HG03457 (cell line): ENCODE data around the gene CNBD2.
"Not testable (repeated sequence)": the region's sequence is repeated elsewhere in the genome, so short reads cannot be mapped to it uniquely, and the experiment has no call there.

Source experiments
- ATAC-seq: cut with Tn5 transposase; IDR thresholded peaks from one replicate; pipeline ENCODE4 v1.9.1; 2021; ENCODE audit warnings: moderate number of reproducible peaks; ENCODE audit not compliant: unreplicated experiment

The CNBD2 gene

DNA sequence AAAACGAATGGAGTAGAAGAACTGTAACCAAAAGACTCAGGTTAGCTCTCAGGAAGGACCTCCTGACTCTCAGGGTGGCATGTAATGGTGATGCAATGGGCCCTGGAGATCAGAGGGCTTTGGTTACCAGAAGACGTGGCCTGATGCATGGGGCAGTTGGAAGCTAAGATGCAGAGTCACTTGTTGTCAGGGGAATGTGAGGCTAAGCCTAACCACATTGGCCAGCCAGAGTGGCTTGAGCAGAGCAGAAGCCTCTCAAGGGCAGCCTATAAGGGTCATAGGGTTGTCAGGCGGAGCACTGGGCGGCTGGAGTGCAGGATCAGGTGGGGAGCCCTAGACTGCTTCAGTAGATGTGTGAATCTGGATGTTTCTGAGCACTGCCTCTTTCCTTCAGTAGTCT is 5.9 kb downstream of the CNBD2 start:
- no peak for ATAC-seq

DNA sequence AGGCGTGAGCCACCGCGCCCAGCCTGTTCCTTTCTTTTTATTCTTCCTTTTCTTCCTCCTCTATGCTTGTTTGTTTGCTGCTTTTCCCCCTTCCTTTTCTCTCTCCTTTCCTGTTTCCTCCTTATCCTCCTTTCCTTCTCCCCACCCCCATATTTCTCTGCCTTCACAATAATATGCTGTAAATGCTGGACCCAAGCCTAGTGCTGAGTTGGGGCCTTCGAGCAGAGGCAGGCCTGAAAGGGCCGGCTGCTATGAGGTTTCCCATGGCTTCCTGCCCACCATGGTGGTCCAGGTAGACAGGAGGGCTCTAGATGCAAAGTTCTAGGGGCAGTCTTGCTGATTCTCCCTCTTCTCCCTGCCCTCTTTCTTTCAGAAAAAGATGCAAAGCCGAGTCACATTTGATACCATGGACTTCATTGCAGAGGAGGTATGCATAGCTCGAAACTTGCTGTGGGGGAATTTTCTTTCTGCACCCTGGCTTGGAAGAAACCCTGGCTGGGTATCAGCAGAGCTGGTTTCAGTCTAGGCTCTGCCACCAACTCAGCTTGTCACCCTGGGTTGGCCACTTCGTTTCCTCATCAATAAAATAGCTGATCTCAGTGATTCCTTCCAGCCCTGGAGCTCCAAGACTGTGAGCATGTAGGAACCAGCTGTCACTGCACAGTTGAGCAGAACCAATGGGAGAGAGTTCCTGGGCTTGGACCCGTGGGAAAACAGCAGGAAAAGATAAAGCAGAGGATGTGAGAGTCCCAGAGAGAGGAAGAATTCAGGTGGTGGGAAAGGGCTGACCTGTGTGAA is 7.4 kb downstream of the CNBD2 start:
- no peak for ATAC-seq

DNA sequence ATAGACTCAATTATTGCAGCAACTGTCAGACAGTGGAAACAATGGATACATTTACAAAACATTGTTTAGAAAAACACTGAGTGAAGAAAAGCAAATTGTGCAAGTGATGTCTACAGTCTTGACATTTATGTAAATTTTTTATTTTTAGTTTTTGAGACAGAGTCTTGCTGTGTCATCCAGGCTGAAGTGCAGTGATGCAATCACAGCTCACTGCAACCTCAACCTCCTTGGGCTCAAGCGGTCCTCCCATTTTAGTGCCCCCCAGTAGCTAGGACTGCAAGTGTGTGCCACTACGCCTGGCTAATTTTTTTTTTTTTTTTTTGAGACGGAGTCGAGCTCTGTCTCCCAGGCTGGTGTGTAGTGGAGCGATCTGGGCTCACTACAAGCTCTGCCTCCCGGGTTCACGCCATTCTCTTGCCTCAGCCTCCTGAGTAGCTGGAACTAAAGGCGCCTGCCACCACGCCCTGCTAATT is 9.7 kb downstream of the CNBD2 start:
- no peak for ATAC-seq

GRCh38 chr20:35979544-35979943 is 11.2 kb downstream of the CNBD2 start:
- ATAC-seq: no peak

DNA sequence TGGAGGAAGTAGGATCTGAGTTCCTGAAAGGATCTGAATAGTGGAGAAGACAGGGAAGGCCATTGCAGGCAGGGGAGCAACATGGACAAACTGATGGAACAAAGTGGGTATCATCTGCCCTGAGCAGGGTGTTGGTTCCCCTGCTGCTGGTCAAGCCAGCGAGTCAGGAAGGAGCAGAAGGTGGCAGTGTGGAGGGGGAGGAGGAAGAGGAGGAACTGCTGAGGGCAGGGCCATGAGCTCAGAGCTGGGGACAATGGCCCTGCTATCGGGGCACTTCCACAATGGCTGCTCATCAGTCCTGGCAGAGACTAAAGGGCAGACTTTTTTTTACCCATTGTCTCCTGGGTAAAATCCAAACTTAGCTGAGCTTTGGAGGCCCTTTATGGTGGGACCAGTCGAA is 13.6 kb downstream of the CNBD2 start:
- no peak for ATAC-seq

DNA sequence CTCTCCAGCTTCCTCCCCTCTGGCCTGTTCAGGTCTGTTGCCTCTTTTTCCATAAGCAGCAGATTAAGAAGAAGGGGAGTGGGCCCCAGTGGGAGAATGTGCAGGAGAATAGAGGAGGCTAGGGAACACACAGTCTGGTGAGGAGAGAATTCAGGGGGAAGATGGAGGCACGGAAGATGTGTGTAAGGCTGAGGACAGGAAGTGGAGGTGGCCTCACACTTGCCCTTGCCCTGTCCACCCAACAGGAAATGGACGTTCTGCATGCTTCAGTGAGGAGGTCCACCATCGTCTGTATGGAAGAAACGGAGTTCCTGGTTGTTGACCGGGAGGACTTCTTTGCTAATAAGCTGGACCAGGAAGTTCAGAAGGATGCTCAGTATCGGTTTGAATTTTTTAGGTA is 16.0 kb downstream of the CNBD2 start:
- no peak for ATAC-seq

- no peak for ATAC-seq
These were observed 17.4 kb downstream of the CNBD2 start for GRCh38 chr20:35985806-35986205.

DNA sequence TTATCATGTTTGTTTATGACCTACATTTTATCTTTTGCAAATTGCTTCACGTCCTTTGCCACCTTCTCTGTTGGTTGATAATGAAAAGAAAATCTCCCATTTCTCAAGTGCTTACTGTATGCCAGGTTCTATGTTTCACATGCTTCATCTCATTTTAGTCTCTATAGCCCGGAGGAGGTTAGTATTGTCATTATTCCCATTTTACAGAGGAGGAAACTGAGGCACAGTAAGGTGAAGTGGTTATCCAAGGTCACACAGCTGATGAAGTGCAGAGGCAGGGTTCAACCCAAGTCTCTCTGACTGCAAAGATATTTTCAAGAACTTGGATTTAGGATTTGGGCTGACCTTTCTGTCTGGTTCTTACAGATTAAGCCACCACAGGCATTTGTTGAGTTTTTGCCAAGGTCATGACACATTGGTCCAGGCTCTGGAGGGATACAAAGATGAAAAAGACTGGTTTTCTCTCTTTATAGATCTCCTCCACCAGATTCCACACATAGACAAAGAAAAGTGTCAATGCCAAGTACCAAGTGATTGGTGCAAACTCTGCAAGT is 20.6 kb downstream of the CNBD2 start:
- no peak for ATAC-seq

GRCh38 chr20:35991142-35991771 is 22.9 kb downstream of the CNBD2 start:
- no peak for ATAC-seq

DNA sequence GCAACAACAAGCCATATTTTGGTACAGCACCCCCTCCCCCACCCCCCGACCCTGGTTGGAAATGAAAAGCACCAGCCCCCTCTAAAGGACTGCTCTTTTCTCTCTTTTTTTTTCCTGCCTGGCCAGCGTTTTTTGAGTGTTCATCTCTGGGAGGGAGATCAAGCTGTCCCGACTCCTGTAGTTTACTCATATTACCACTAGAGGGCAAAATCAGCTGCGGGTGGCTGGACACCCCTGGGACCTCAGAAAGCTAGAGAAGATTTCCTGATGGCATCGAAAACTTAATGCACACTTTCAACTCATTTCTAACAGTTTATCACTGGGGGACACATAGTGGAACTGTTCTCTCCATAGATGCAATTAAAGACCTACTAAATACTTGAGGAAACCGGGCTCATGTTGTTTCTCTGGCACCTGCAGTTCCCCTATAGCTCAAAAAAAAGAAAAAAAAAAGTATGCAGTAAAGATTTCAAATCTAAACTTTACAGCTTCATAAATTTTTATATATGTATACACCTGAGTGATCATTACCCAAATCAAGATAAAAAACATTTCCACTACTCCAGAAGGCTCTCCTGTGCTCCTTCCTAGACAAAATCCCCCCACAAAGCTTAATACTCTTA is 24.4 kb downstream of the CNBD2 start:
- no peak for ATAC-seq

- no peak for ATAC-seq
These were observed 26.6 kb downstream of the CNBD2 start for GRCh38 chr20:35994994-35995453.

DNA sequence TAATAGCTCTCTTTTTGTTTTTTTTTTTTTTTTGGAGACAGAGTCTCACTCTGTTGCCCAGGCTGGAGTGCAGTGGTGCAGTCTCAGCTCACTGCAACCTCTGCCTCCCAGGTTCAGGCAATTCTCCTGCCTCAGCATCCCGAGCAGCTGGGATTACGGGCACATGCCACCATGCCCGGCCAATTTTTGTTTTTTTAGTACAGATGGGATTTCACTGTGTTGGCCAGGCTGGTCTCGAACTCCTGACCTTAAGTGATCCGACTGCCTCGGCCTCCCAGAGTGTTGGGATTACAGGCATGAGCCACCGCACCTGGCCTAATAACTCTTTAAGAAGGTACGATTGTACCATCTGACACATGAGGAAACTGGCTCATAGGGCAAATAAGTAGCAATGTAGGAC is 28.1 kb downstream of the CNBD2 start:
- not testable (repeated sequence) for ATAC-seq

- not testable (repeated sequence) for ATAC-seq
These were observed 32.9 kb downstream of the CNBD2 start for GRCh38 chr20:36001331-36001730.

GRCh38 chr20:36002855-36003254 is 34.5 kb downstream of the CNBD2 start:
- no peak for ATAC-seq

- no peak for ATAC-seq
These were observed 35.7 kb downstream of the CNBD2 start for GRCh38 chr20:36004045-36004444.

DNA sequence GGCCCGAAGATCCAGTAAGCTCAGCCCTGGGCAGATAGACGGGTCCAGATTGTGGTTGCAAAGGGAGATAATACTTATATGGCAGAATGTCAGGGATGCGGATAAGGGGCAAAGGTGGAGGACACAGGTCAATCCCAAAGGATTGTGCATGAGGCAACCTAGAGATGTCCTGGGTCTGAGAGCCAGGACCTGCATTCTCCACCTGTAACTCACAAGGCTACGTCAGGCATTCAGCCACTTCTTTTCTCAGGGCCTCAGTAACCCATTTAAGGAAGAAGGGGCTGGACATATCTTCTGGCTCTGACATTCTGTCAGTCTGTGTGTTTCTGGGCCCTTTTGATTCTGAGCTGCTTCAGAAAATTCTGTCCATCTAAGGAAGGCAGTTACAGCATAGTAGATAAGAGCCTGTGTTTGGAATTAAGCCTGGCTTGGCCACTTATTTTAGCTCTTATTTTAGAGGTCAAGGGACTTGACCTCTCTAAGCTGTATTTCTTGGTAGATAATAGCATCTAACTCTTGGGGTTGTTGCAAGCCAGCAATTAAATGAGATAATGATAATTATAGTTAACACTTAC is 40.2 kb downstream of the CNBD2 start:
- no peak for ATAC-seq

DNA sequence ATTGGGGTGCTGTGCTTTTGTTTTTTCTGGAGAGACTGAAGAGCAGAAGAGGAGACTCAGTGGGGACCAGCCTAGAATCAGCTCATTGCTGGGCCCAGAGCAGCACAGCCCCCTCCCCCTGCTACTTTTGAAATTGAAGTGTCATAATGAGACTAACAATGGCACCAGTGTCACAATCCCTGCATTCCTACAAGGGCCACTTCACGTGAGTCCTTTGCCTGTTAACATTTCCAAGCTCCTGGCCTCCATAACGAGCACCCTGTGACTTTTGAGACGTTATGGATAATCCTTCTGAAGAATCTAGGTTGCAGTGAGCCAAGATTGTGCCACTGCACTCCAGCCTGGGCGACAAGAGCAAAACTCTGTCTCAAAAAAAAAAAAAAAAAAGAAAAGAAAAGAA is 41.7 kb downstream of the CNBD2 start:
- ATAC-seq: no peak

GRCh38 chr20:36010825-36011224 is 42.4 kb downstream of the CNBD2 start:
- no peak for ATAC-seq

GRCh38 chr20:36015806-36016403 is 47.5 kb downstream of the CNBD2 start:
- ATAC-seq: no peak

GRCh38 chr20:36017048-36017951 is 48.9 kb downstream of the CNBD2 start:
- no peak for ATAC-seq
